C4-2B (cell line): ENCODE data around the gene PUSL1.

Experiments
- H3K27ac ChIP-seq: fragments of 450-650 bp; 2 replicates; pipeline ENCODE4 v1.5.1; 2017
- ZFX ChIP-seq: fragments of 450-650 bp; IDR thresholded peaks from 2 replicates; pipeline ENCODE4 v1.6.1; 2017
- TF ChIP-seq, protein P1 (sequence below): fragments of 450-650 bp; conservative IDR thresholded peaks from 2 replicates; pipeline ENCODE4 v1.5.1; 2017; ENCODE audit warnings: mild to moderate bottlenecking

PUSL1 gene

DNA sequence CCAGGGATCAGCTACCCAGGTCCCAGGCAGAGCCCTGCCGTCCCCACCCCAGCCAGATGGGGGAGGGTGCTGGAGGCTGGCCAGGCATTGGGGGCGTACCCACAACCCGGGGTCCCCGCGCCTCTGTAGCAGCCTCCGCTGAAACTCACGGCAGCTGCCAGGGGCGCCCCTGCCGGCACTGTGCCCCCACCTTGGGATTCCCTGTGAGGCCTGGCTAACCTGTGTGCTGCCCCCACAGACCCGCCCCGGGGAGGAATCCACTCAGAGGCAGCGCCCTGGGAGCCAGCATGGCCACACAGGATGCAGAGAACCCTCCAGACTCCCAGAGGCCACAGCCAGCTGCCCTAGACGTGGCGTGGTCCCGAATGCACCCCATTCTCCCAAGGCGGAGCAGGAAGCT lies 37.0 kb downstream of the PUSL1 start:
- peak overlapping the region; percentile 99 for H3K27ac ChIP-seq
- TF ChIP-seq, protein P1, sequence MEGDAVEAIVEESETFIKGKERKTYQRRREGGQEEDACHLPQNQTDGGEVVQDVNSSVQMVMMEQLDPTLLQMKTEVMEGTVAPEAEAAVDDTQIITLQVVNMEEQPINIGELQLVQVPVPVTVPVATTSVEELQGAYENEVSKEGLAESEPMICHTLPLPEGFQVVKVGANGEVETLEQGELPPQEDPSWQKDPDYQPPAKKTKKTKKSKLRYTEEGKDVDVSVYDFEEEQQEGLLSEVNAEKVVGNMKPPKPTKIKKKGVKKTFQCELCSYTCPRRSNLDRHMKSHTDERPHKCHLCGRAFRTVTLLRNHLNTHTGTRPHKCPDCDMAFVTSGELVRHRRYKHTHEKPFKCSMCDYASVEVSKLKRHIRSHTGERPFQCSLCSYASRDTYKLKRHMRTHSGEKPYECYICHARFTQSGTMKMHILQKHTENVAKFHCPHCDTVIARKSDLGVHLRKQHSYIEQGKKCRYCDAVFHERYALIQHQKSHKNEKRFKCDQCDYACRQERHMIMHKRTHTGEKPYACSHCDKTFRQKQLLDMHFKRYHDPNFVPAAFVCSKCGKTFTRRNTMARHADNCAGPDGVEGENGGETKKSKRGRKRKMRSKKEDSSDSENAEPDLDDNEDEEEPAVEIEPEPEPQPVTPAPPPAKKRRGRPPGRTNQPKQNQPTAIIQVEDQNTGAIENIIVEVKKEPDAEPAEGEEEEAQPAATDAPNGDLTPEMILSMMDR = no peak
- no peak for TF ChIP-seq ZFX

GRCh38 chr1:1345860-1346500 lies 37.6 kb downstream of the PUSL1 start:
- TF ChIP-seq, protein P1 = no peak
- TF ChIP-seq ZFX = no peak
- peak overlapping the region; percentile 99 for H3K27ac ChIP-seq

DNA sequence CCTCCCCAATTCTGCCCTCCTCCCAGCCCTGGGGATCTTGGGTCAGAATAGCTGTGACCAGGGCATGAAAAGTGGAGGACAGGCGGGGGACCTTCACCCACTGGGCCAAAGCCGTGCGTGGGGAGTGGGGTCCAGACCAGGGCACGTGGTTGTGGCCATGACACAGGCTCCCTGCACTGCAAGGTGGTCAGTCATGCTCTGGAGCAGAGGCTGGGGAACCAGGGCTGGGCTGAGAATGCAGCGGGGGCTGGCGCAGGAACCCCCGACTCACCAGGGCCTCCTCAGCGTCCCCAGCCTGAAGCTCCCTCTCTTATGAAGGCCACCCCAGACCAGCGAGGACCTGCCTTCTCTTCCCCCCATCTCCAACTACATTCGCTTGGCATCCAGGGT lies 38.1 kb downstream of the PUSL1 start:
- peak overlapping the region; percentile 99 for H3K27ac ChIP-seq
- TF ChIP-seq, protein P1 = no peak
- TF ChIP-seq ZFX = no peak

DNA sequence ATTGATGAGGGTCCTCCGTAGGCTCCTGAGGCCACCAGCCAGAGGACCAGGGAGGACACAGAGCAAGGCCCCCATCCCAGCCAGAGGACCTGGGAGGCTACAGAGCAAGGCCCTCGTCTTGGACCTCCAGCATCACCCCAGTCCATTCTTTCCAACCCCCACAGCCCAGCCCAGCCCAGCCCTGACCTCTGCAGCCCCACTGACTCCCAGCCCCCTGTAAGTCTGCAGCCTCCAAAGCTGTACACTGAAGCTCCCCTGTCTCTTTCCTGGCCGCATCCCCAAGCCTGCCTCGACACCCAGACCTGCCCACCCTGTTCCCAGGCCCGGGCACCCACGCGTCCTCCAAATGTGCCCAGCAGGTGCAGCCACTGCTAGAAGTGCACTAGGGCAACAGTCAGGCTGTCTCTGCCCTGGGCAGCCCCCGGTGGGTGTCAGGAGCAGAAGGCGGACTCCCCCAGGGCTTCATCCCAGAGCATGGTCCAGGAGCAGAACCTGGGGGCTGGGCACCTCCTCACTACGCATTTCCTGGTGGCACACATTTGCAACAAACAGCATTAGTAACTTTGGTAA lies 38.7 kb downstream of the PUSL1 start:
- no peak for TF ChIP-seq ZFX

GRCh38 chr1:1347663-1348419 lies 39.4 kb downstream of the PUSL1 start:
- peak overlapping the region; percentile 99 for H3K27ac ChIP-seq
- TF ChIP-seq, protein P1 = no peak
- TF ChIP-seq ZFX = peak; percentile 92

More for the DNA sequence above, 38.7 kb downstream of the PUSL1 start:
- H3K27ac ChIP-seq = peak overlapping the region; percentile 99

GRCh38 chr1:1348420-1349255 lies 40.2 kb downstream of the PUSL1 start:
- H3K27ac ChIP-seq = peak overlapping the region; percentile 99
- TF ChIP-seq, protein P1 = no peak
- peak; percentile 42 for TF ChIP-seq ZFX

GRCh38 chr1:1349256-1350012 lies 41.0 kb downstream of the PUSL1 start, which contains the start of gene DVL1:
Gene DVL1 (minus strand): TSS chr1:1349418. CDS start chr1:1349065, 353 bp downstream.
- peak within 1 kb of the TSS; percentile 99 for H3K27ac ChIP-seq
- peak; percentile 27; the same call in 1 of the 2 replicates for TF ChIP-seq ZFX
- TF ChIP-seq, protein P1 = peak; percentile 77
